C4-2B (cell line): ENCODE measurements around the gene FAM76B.

Experiments used
- CTCF ChIP-seq: fragments of 450-650 bp; conservative IDR thresholded peaks from 2 replicates; pipeline ENCODE4 v1.5.1; 2017; ENCODE audit warnings: mild to moderate bottlenecking
- ZFX ChIP-seq: fragments of 450-650 bp; IDR thresholded peaks from 2 replicates; pipeline ENCODE4 v1.6.1; 2017

GRCh38 chr11:95729462-95729861, 60.1 kb downstream of the FAM76B start:
- TF ChIP-seq CTCF: no peak
- TF ChIP-seq ZFX: no peak
